H1 (cell line): ENCODE results near the gene SLC25A15. TPM values are rescaled to one million over a fixed set of nuclear protein-coding genes. Genes with fewer than 3 reads are reported as not detected.

ENCODE experiments used
- CTCF ChIA-PET: fragments of 300-600 bp; sonication (Branson Sonifier 250); formaldehyde crosslinking; loops from one replicate; lab custom pipeline; 2021; ENCODE audit not compliant: partially characterized antibody; lab: Charles Lee
- POLR2A ChIA-PET: fragments of 300-600 bp; sonication (Branson Sonifier 250); formaldehyde crosslinking; loops from one replicate; lab custom pipeline; 2021; ENCODE audit warnings: inconsistent platforms; ENCODE audit not compliant: partially characterized antibody; lab: Charles Lee
- DNase-seq, 2 experiments: peaks; one replicate each; pipeline versions ENCODE4 v3.0.0 to v3.0.0-alpha.2; 2010 to 2022; ENCODE audit warnings: low spot score in 2 of 2, low read depth in 1 of 2, mixed read lengths in 1 of 2
- FAIRE-seq: peaks from 2 replicates; lab custom pipeline; 2011; peaks lifted over from hg19 to GRCh38; lab: Jason Lieb, UNC
- H2AFZ ChIP-seq: 2 replicates; pipeline ENCODE4 v1.8.1; 2012; ENCODE audit warnings: low read length, inconsistent platforms
- H2AK5ac ChIP-seq: 2 replicates; pipeline ENCODE4 v1.6.1; 2013; ENCODE audit warnings: low read depth, low read length
- H2BK120ac ChIP-seq: replicated peaks from 2 replicates; pipeline ENCODE3; 2013; ENCODE audit warnings: low read depth, low read length, inconsistent platforms
- H2BK12ac ChIP-seq: 2 replicates; pipeline ENCODE4 v1.6.1; 2013; ENCODE audit warnings: low read depth, low read length
- H2BK15ac ChIP-seq: 2 replicates; pipeline ENCODE4 v1.6.1; 2013; ENCODE audit warnings: low read length
- H2BK20ac ChIP-seq: 2 replicates; pipeline ENCODE4 v1.6.1; 2013; ENCODE audit warnings: low read length
- H2BK5ac ChIP-seq: 2 replicates; pipeline ENCODE4 v1.6.1; 2013; ENCODE audit warnings: low read depth, low read length
- H3K14ac ChIP-seq: 2 replicates; pipeline ENCODE4 v1.6.1; 2013; ENCODE audit warnings: inconsistent platforms; ENCODE audit not compliant: insufficient read length
- H3K18ac ChIP-seq: 2 replicates; pipeline ENCODE4 v1.6.1; 2013; ENCODE audit warnings: low read length; ENCODE audit errors: extremely low read depth
- H3K23ac ChIP-seq: 2 replicates; pipeline ENCODE4 v1.6.1; 2013; ENCODE audit warnings: inconsistent platforms; ENCODE audit not compliant: insufficient read length
- H3K23me2 ChIP-seq: 2 replicates; pipeline ENCODE4 v1.6.1; 2013; ENCODE audit warnings: low read depth, low read length
- H3K27ac ChIP-seq: 2 replicates; pipeline ENCODE4 v1.6.1; 2011; ENCODE audit warnings: low read depth, low read length, inconsistent platforms
- H3K27me3 ChIP-seq, 4 experiments: replicated peaks in 1 of 4; 1 replicate in 1 of 4; 2 replicates in 3 of 4; pipeline versions ENCODE4 v1.6.1 to v1.8.1; 2011 to 2013; ENCODE audit warnings: low read length in 3 of 4, mild to moderate bottlenecking in 3 of 4, inconsistent platforms in 2 of 4, mixed read lengths in 2 of 4, moderate library complexity in 1 of 4; ENCODE audit not compliant: control insufficient read depth in 3 of 4, insufficient read depth in 3 of 4; ENCODE audit errors: extremely low read depth in 1 of 4
- H3K36me3 ChIP-seq, 4 experiments: 2 replicates each; pipeline versions ENCODE4 v1.6.1 to v1.8.1; 2011 to 2013; ENCODE audit warnings: mild to moderate bottlenecking in 4 of 4, low read length in 3 of 4, moderate library complexity in 2 of 4, control low read depth in 1 of 4, inconsistent platforms in 1 of 4; ENCODE audit not compliant: insufficient read depth in 4 of 4, control insufficient read depth in 2 of 4
- H3K4ac ChIP-seq: replicated peaks from 2 replicates; pipeline ENCODE3; 2013; ENCODE audit warnings: low read length, low read depth, mixed read lengths, inconsistent platforms; ENCODE audit not compliant: insufficient read length
- H3K4me1 ChIP-seq, 4 experiments: replicated peaks in 1 of 4; 1 replicate in 1 of 4; 2 replicates in 3 of 4; pipeline versions ENCODE4 v1.6.1 to v1.8.1; 2011 to 2013; ENCODE audit warnings: low read length in 3 of 4, inconsistent platforms in 2 of 4, mixed read lengths in 1 of 4; ENCODE audit not compliant: insufficient read depth in 4 of 4, control insufficient read depth in 3 of 4
- H3K4me2 ChIP-seq, 2 experiments: 2 replicates each; pipeline versions ENCODE4 v1.6.1 to v1.8.1; 2011 to 2013; ENCODE audit warnings: low read depth in 2 of 2, low read length in 2 of 2, control low read depth in 1 of 2, inconsistent platforms in 1 of 2, mild to moderate bottlenecking in 1 of 2; ENCODE audit not compliant: insufficient read depth in 1 of 2
- H3K4me3 ChIP-seq, 4 experiments: fragments of 200-600, 300-600 bp in 1 of 4; sonication (generic), shearing (Covaris generic), sonication (Bioruptor Twin) in 1 of 4; 2 replicates each; pipeline versions ENCODE4 v1.5.1 to v1.8.1; 2011 to 2016; ENCODE audit warnings: low read length in 4 of 4, low read depth in 3 of 4, control low read depth in 2 of 4, inconsistent platforms in 2 of 4, mild to moderate bottlenecking in 2 of 4, mixed read lengths in 1 of 4, moderate library complexity in 1 of 4; ENCODE audit not compliant: insufficient read depth in 2 of 4; ENCODE audit errors: extremely low read depth in 1 of 4
- H3K56ac ChIP-seq: replicated peaks from 2 replicates; pipeline ENCODE3; 2013; ENCODE audit warnings: low read depth, mild to moderate bottlenecking, mixed read lengths, low read length, inconsistent platforms; ENCODE audit not compliant: insufficient read length
- H3K79me1 ChIP-seq: 2 replicates; pipeline ENCODE4 v1.6.1; 2013; ENCODE audit warnings: low read depth, low read length, control low read depth
- H3K79me2 ChIP-seq, 2 experiments: 2 replicates each; pipeline versions ENCODE4 v1.6.1 to v1.8.1; 2012 to 2013; ENCODE audit warnings: low read length in 2 of 2, mild to moderate bottlenecking in 2 of 2, inconsistent platforms in 1 of 2; ENCODE audit not compliant: insufficient read depth in 2 of 2, control insufficient read depth in 1 of 2
- H3K9ac ChIP-seq, 4 experiments: replicated peaks in 1 of 4; 1 replicate in 1 of 4; 2 replicates in 3 of 4; pipeline versions ENCODE4 v1.6.1 to v1.8.1; 2011 to 2013; ENCODE audit warnings: low read depth in 3 of 4, low read length in 3 of 4, control low read depth in 2 of 4, mild to moderate bottlenecking in 2 of 4, moderate library complexity in 2 of 4, inconsistent platforms in 1 of 4; ENCODE audit errors: extremely low read depth in 1 of 4
- H3K9me3 ChIP-seq, 2 experiments: 2 replicates each; pipeline versions ENCODE4 v1.6.1 to v1.8.1; 2012 to 2013; ENCODE audit warnings: mild to moderate bottlenecking in 2 of 2, moderate library complexity in 2 of 2, control low read depth in 1 of 2, inconsistent platforms in 1 of 2, low read depth in 1 of 2, low read length in 1 of 2, mixed read lengths in 1 of 2; ENCODE audit not compliant: insufficient read depth in 2 of 2
- H4K20me1 ChIP-seq, 2 experiments: replicated peaks in 1 of 2; 2 replicates each; pipeline versions ENCODE3 to v1.8.1; 2011 to 2013; ENCODE audit warnings: inconsistent platforms in 2 of 2, low read length in 2 of 2, mild to moderate bottlenecking in 1 of 2; ENCODE audit not compliant: insufficient read depth in 2 of 2, control insufficient read depth in 1 of 2
- H4K5ac ChIP-seq: 2 replicates; pipeline ENCODE4 v1.6.1; 2013; ENCODE audit warnings: low read length, low read depth, mixed read lengths, inconsistent platforms; ENCODE audit not compliant: insufficient read length
- H4K8ac ChIP-seq: 2 replicates; pipeline ENCODE4 v1.8.0; 2013; ENCODE audit warnings: mild to moderate bottlenecking, moderate library complexity, low read length, inconsistent platforms; ENCODE audit not compliant: insufficient read depth; ENCODE audit errors: extremely low read depth
- H4K91ac ChIP-seq: replicated peaks from 2 replicates; pipeline ENCODE3; 2013; ENCODE audit warnings: low read length, mixed read lengths, inconsistent platforms; ENCODE audit not compliant: insufficient read length
- CBX5 ChIP-seq: fragments of 300-800, 300-1000 bp; sonication (generic); IDR thresholded peaks from 2 replicates; pipeline ENCODE4 v1.7.1; 2016; ENCODE audit warnings: antibody characterized with exemption, low read length, low read depth
- CHD1 ChIP-seq: IDR thresholded peaks from 2 replicates; pipeline ENCODE4 v1.6.1; 2012; ENCODE audit warnings: low read depth, low read length, improper control_type of control experiment
- GABPA ChIP-seq: IDR thresholded peaks from 2 replicates; pipeline ENCODE4 v1.6.1; 2011; ENCODE audit warnings: mild to moderate bottlenecking, low read length, moderate library complexity, borderline replicate concordance; ENCODE audit not compliant: insufficient read depth
- HDAC6 ChIP-seq: IDR thresholded peaks from one replicate; pipeline ENCODE4 v1.7.1; 2012; ENCODE audit warnings: low read depth, mild to moderate bottlenecking, inconsistent platforms, low read length, moderate library complexity
- KDM1A ChIP-seq: fragments of 200-600, 300-600 bp; sonication (generic); IDR thresholded peaks from 2 replicates; pipeline ENCODE4 v1.7.1; 2016; ENCODE audit warnings: mild to moderate bottlenecking, low read length, borderline replicate concordance
- KDM4A ChIP-seq: IDR thresholded peaks from one replicate; pipeline ENCODE4 v1.7.1; 2012; ENCODE audit warnings: low read depth, mild to moderate bottlenecking, moderate library complexity, low read length, inconsistent platforms; ENCODE audit not compliant: severe bottlenecking
- KDM5A ChIP-seq: fragments of 200-600 bp; IDR thresholded peaks from 2 replicates; pipeline ENCODE4 v1.7.1; 2012; ENCODE audit warnings: mild to moderate bottlenecking, low read length, inconsistent platforms, mixed read lengths
- PHF8 ChIP-seq: fragments of 200-600 bp; sonication (generic); conservative IDR thresholded peaks from 2 replicates; pipeline ENCODE4 v1.7.1; 2012; ENCODE audit warnings: low read depth, mild to moderate bottlenecking, inconsistent platforms, low read length, moderate library complexity
- POLR2A ChIP-seq, 2 experiments: IDR thresholded peaks; 1 replicate in 1 of 2; 2 replicates in 1 of 2; pipeline ENCODE4 v1.6.1; 2011; ENCODE audit warnings: low read depth in 2 of 2, low read length in 2 of 2, mild to moderate bottlenecking in 2 of 2; ENCODE audit errors: control extremely low read depth in 1 of 2
- RFX5 ChIP-seq: IDR thresholded peaks from 2 replicates; pipeline ENCODE4 v1.6.1; 2011; ENCODE audit warnings: low read depth, low read length, improper control_type of control experiment, borderline replicate concordance
- SIN3A ChIP-seq, 2 experiments: IDR thresholded peaks in 1 of 2; conservative IDR thresholded peaks in 1 of 2; 2 replicates each; pipeline ENCODE4 v1.6.1; 2011 to 2012; ENCODE audit warnings: low read length in 2 of 2, improper control_type of control experiment in 1 of 2, low read depth in 1 of 2, mild to moderate bottlenecking in 1 of 2
- TAF7 ChIP-seq: optimal IDR thresholded peaks from 2 replicates; pipeline ENCODE3; 2011; ENCODE audit warnings: low read depth, mild to moderate bottlenecking, inconsistent platforms, low read length, moderate library complexity, borderline replicate concordance
- YY1 ChIP-seq: IDR thresholded peaks from 2 replicates; pipeline ENCODE4 v1.6.1; 2011; ENCODE audit warnings: low read depth, mild to moderate bottlenecking, low read length
- whole genome bisulfite sequencing, 2 experiments: shearing (Covaris generic) in 1 of 2; methylation state at CpG; one replicate each; pipeline versions ENCODE4 v1.1.6 to v1.1.7; 2013 to 2015; ENCODE audit warnings: low lambda C conversion rate in 2 of 2, mixed read lengths in 2 of 2, inconsistent platforms in 1 of 2, low coverage in 1 of 2, missing lambda C conversion rate in 1 of 2; ENCODE audit not compliant: insufficient replicate concordance in 2 of 2, insufficient coverage in 1 of 2, insufficient read length in 1 of 2; ENCODE audit errors: extremely low coverage in 1 of 2, missing lambda C conversion rate in 1 of 2; 5-methylcytosine and 5-hydroxymethylcytosine counted together
- polyA plus RNA-seq, 7 experiments: library from polyadenylated mRNA; depleted of rRNA in 3 of 7; stranded (reverse) in 5 of 7; unstranded in 2 of 7; fragments of >200 nt in 5 of 7; fragments of 200-250 nt in 2 of 7; gene quantifications; 1 replicate in 5 of 7; 2 replicates in 1 of 7; 4 replicates in 1 of 7; pipeline versions ENCODE4 v1.2.1 to v1.2.3, GENCODE V29; 2011 to 2013; ENCODE audit warnings: missing spikeins in 2 of 7, mixed read lengths in 2 of 7
- total RNA-seq: library from RNA; stranded (reverse); fragmentation: NEBNext Ultra II Directional; extraction: Animal tissue kit (Norgen Biotek cat#: 25700); gene quantifications from 2 replicates; pipeline ENCODE4 v1.2.1, GENCODE V29; 2021

Gene SLC25A15
- total and polyA plus RNA-seq, 2 of the 8 experiments (the other 6 are each of a cell fraction or from before 2014, with no cell fraction given), result 12.4 to 23.4 TPM

- POLR2A ChIA-PET, result no interaction called here
- Histone ChIP-seq H3K23ac (no peak overlapping the region), H3K23me2 (no peaks in the 10 kb centered on the region), H2BK5ac (no peak overlapping the region), H4K8ac (no peak overlapping the region), H3K9me3 (no peaks in the 10 kb centered on the region), H2BK15ac (no peak overlapping the region), H3K9ac (no peak overlapping the region), H3K36me3 (no peaks in the 10 kb centered on the region), H3K4me2 (no peak overlapping the region), H2BK12ac (no peak overlapping the region), H4K91ac (no peak overlapping the region), H3K79me2 (no peaks in the 10 kb centered on the region), H3K56ac (no peak overlapping the region), H4K5ac (no peak overlapping the region), H2BK20ac (no peak overlapping the region), H3K27ac (no peak overlapping the region), H2BK120ac (no peak overlapping the region), H2AK5ac (no peak overlapping the region), H3K14ac (no peak overlapping the region), H4K20me1 (no peaks in the 10 kb centered on the region), H3K4me1 (no peaks in the 10 kb centered on the region; a peak in 1 of 7 replicates), H3K27me3 (no peaks in the 10 kb centered on the region), H3K18ac (no peak overlapping the region), H3K4ac (no peak overlapping the region), H2AFZ (no peak overlapping the region), H3K79me1 (no peaks in the 10 kb centered on the region), H3K4me3 (no peak overlapping the region)
- FAIRE-seq (no peak), DNase-seq (no peak)
- WGBS, 2 experiments, result 86% methylated on average over 11 of the region's 11 CpGs; no CpG with 5 or more reads in 1 of the 2 experiments
- CTCF ChIA-PET, result interaction anchor here (1.2 kb wide), 1 partner anchor 20 kb away, joined by 3 read pairs; no protein-coding TSS in a partner anchor
- TF ChIP-seq KDM1A (no peak), KDM5A (no peak), HDAC6 (no peak), SIN3A (conservative IDR thresholded peaks at IDR 0.05 in 1 of 2, IDR thresholded peaks at IDR 0.05 in 1 of 2; ENCODE audit: low read depth in 1 of 2, low read length in 2 of 2) (no peak), RFX5 (no peak), KDM4A (no peak), CBX5 (no peak), YY1 (no peak), CHD1 (no peak), PHF8 (no peak), GABPA (no peak), TAF7 (no peak), POLR2A (IDR thresholded peaks at IDR 0.05; ENCODE audit: control extremely low read depth in 1 of 2, low read depth in 2 of 2, low read length in 2 of 2) (no peak)
These were observed 7.7 kb upstream of the SLC25A15 start for GRCh38 chr13:40781717-40782116.
